Psoas muscle (tissue), 8 donors: ENCODE data around the gene EME1. TPM values are rescaled to one million over a fixed set of nuclear protein-coding genes. Genes with fewer than 3 reads are reported as not detected.

Source experiments
- ATAC-seq, 4 donors: fragments of 200-7000 bp; cut with Tn5 transposase; one replicate each; pipeline ENCODE4 v1.9.1; 2020; ENCODE audit warnings: moderate library complexity in 3 of 4, mild to moderate bottlenecking in 2 of 4
- DNase-seq, 2 donors: peaks; one replicate each; pipeline ENCODE4 v3.0.0-alpha.2; 2020
- H3K27ac ChIP-seq: fragments of 200-600 bp; one replicate; pipeline ENCODE4 v1.8.0; 2022
- H3K27me3 ChIP-seq, 3 donors: fragments of 200-600 bp in 1 of 3; one replicate each; pipeline versions ENCODE4 v1.6.1 to v1.8.0; 2013 to 2022; ENCODE audit warnings: low read length in 2 of 3, mild to moderate bottlenecking in 2 of 3, moderate library complexity in 1 of 3; ENCODE audit not compliant: insufficient read depth in 3 of 3
- H3K36me3 ChIP-seq, 2 donors: fragments of 200-600 bp in 1 of 2; one replicate each; pipeline versions ENCODE4 v1.6.1 to v1.8.0; 2013 to 2022; ENCODE audit warnings: low read depth in 1 of 2, mild to moderate bottlenecking in 1 of 2, moderate library complexity in 1 of 2; ENCODE audit not compliant: insufficient read depth in 1 of 2
- H3K4me1 ChIP-seq: fragments of 200-600 bp; one replicate; pipeline ENCODE4 v1.8.0; 2022
- H3K4me3 ChIP-seq: fragments of 200-600 bp; one replicate; pipeline ENCODE4 v1.8.0; 2022; ENCODE audit warnings: mild to moderate bottlenecking
- H3K9me3 ChIP-seq: fragments of 200-600 bp; one replicate; pipeline ENCODE4 v1.8.0; 2022
- WGBS, 3 donors: extraction: QIAGEN DNeasy Blood & Tissue Kit; methylation state at CpG; one replicate each; pipeline versions ENCODE4 v1.1.6 to v1.1.7; 2013; 5-methylcytosine and 5-hydroxymethylcytosine counted together
- intact Hi-C, 2 donors: fragments of 100-400 bp; cut with DNase I; formaldehyde crosslinking; loops; one replicate each; pipeline versions ENCODE4 v1.11.0 to v1.14.2; 2022
- polyA plus RNA-seq, 3 donors: library from polyadenylated mRNA; stranded (reverse); fragments of 200-250 nt; gene quantifications; one replicate each; pipeline ENCODE4 v1.2.3, GENCODE V29; 2013
- total RNA-seq, 4 donors: library from RNA; stranded (reverse); fragmentation: NEBNext Ultra II Directional in 2 of 4; extraction: Animal tissue kit (Norgen Biotek cat#: 25700) in 2 of 4; gene quantifications; one replicate each; pipeline versions ENCODE4 v1.2.1 to v1.2.4, GENCODE V29; 2021 to 2023
- TF ChIP-seq, protein P1 (sequence below): fragments of 200-600 bp; IDR thresholded peaks from one replicate; pipeline ENCODE4 v1.8.0; 2022; ENCODE audit warnings: antibody characterized with exemption
- donor health status: healthy with polysubstance abuse.
- donor health status: DM: no; HTN: no; CAD: no; lungs with moderate emphysema.
- donor health status: Bipolar disorder and iron deficiency.
- donor health status: healthy.
- donor health status: DM: yes; HTN: yes; CAD: no.
- donor health status: DM: no; HTN: no; CAD: no.
- donor health status: DM: no; HTN: no; CAD: no.
- donor health status: DM: yes; HTN: yes; CAD: no.

The EME1 gene
- total and polyA plus RNA-seq, 7 donors: 0.06 to 0.39 (median 0.29) TPM; not detected in 2

DNA sequence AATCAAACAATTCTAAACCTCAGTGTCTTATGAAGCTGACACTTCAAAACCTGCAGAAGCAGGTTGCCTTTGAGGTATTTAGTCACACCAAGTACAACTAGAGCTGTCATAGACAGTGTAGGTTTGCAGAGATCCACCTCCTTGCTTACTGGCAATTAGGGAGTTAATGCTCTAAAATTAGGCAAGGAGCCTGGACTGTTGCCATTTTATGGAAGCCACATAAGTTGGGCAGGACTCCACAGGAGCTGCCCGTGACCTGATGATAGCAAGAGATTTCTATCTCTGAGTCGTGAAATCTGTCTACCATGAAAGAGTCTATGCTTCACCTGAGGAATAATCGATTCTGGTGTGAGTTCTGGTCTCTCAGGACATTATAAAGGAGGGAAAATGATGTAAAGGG is 8.9 kb downstream of the EME1 start:
- H3K4me1 ChIP-seq: peaks cover 13% of the 10 kb centered on the region
- 33 to 39% (median 36%) methylated on average over 3 of the region's 3 CpGs for WGBS, 3 donors
- TF ChIP-seq, protein P1, sequence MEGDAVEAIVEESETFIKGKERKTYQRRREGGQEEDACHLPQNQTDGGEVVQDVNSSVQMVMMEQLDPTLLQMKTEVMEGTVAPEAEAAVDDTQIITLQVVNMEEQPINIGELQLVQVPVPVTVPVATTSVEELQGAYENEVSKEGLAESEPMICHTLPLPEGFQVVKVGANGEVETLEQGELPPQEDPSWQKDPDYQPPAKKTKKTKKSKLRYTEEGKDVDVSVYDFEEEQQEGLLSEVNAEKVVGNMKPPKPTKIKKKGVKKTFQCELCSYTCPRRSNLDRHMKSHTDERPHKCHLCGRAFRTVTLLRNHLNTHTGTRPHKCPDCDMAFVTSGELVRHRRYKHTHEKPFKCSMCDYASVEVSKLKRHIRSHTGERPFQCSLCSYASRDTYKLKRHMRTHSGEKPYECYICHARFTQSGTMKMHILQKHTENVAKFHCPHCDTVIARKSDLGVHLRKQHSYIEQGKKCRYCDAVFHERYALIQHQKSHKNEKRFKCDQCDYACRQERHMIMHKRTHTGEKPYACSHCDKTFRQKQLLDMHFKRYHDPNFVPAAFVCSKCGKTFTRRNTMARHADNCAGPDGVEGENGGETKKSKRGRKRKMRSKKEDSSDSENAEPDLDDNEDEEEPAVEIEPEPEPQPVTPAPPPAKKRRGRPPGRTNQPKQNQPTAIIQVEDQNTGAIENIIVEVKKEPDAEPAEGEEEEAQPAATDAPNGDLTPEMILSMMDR: no peak
- intact Hi-C loops: no loop called here
- H3K27me3 ChIP-seq: no peaks in the 10 kb centered on the region
- peaks cover 10 to 66% of the 10 kb centered on the region in 2 donors for H3K36me3 ChIP-seq
- no peaks in the 10 kb centered on the region for H3K9me3 ChIP-seq
- no peak overlapping the region for H3K4me3 ChIP-seq
- no peak for DNase-seq
- ATAC-seq: peak; percentile 14 to 68 (median 49)
- H3K27ac ChIP-seq: no peak overlapping the region

DNA sequence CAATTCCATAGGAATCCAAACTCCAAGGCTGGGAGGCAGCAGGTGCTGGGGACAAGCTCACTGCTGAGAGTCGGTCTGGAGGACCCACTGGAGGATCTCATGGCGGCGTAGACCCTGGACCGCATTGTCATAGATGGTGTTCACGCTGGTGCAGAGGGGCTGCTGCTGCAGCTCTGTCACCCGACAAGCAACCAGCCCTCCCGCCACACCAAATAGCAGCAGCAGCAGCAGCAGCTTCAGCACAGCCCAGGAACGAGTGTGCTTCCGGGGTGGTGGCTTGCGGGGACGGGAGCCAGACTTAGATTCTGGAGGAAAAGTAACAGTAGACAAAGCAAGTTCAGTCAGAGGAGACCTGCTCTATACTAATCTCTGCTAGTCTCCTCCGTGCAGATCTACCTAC is 9.9 kb downstream of the EME1 start:
- DNase-seq: no peak
- ATAC-seq: no peak
- no peak overlapping the region for H3K4me3 ChIP-seq
- peaks cover 15 to 76% of the 10 kb centered on the region in 2 donors for H3K36me3 ChIP-seq
- H3K27ac ChIP-seq: no peak overlapping the region
- no peaks in the 10 kb centered on the region for H3K9me3 ChIP-seq
- no peaks in the 10 kb centered on the region for H3K27me3 ChIP-seq
- intact Hi-C loops: no loop called here
- 88 to 92% (median 91%) methylated on average over 12 of the region's 12 CpGs for WGBS, 3 donors
- peaks cover 13% of the 10 kb centered on the region for H3K4me1 ChIP-seq
- TF ChIP-seq, protein P1: no peak

DNA sequence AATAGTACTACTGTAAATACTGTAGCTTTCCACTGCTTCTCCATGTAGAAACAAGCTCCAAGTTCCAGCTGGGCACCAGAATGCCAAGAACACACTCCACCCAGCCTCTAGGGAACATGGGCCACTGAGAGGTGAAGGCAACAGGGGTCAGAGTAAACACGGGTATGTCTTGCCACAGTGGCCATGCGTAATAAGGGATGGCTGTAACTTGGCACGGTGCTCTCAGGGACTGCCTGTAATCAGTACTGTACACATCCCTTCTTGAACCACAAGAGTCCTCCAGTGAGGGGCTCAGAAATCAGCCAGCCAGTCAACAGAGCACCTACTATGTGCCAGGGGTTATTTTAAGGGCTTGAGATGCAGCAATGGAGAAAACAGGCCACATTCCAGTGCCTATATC is 13.5 kb downstream of the EME1 start:
- H3K27ac ChIP-seq: no peak overlapping the region
- DNase-seq (no peak), ATAC-seq (peak in 1 of 4 donors; percentile 19)
- H3K4me3 ChIP-seq: no peak overlapping the region
- H3K9me3 ChIP-seq: no peaks in the 10 kb centered on the region
- peaks cover 8% of the 10 kb centered on the region for H3K4me1 ChIP-seq
- TF ChIP-seq, protein P1: no peak
- peaks cover 22 to 100% of the 10 kb centered on the region in 2 donors for H3K36me3 ChIP-seq
- 62 to 67% (median 65%) methylated on average over 3 of the region's 3 CpGs for WGBS, 3 donors
- H3K27me3 ChIP-seq: no peaks in the 10 kb centered on the region
- intact Hi-C loops: no loop called here

DNA sequence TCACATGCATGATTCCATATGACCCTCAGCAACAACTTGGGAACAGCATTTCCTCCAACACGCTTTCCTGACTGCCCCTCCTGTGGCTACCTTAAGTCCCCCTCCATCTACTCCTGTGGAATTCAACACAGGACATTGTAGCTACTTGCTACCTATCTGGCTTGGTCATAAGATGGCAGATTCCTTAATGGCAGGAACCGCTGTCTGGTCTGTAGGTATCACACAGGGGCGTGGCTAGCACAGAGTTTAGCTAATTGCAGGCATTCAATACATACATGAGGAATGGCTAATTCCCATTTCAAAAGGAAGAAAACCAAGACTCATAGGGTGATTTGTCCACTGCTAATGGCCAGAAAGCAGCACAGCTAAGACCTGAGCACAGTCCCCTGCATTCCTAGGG is 15.7 kb downstream of the EME1 start:
- ATAC-seq: no peak
- H3K27ac ChIP-seq: no peak overlapping the region

More for the DNA sequence above, 15.7 kb downstream of the EME1 start:
- 96 to 99% (median 97%) methylated on average over 3 of the region's 3 CpGs for WGBS, 3 donors
- no peaks in the 10 kb centered on the region for H3K27me3 ChIP-seq
- no peaks in the 10 kb centered on the region for H3K9me3 ChIP-seq
- intact Hi-C loops: no loop called here
- no peak for DNase-seq
- no peaks in the 10 kb centered on the region for H3K4me1 ChIP-seq
- no peak overlapping the region for H3K4me3 ChIP-seq
- TF ChIP-seq, protein P1: no peak
- H3K36me3 ChIP-seq: peaks cover 28 to 100% of the 10 kb centered on the region in 2 donors
